HepG2 (cell line): Measurements from ENCODE around the gene TMEM38B. TPM values are rescaled to one million over a fixed set of nuclear protein-coding genes. Genes with fewer than 3 reads are reported as not detected.
A peak's percentile ranks its signal among the peaks of the same experiment; 100 is the strongest.

Experiments used
- ATF7-NPFF ChIP-seq: sonication (generic); formaldehyde crosslinking; IDR thresholded peaks from 2 replicates; pipeline ENCODE4 v1.8.1; 2023; ENCODE audit warnings: mild to moderate bottlenecking, low read depth, missing genetic modification reagents, moderate library complexity
- GFI1 ChIP-seq: sonication (generic); formaldehyde crosslinking; IDR thresholded peaks from 2 replicates; pipeline ENCODE4 v1.5.0; 2020; ENCODE audit warnings: missing genetic modification reagents, mild to moderate bottlenecking, borderline replicate concordance
- NFKB2 ChIP-seq: sonication (generic); formaldehyde crosslinking; IDR thresholded peaks from 2 replicates; pipeline ENCODE4 v1.4.0; 2020; ENCODE audit warnings: missing genetic modification reagents, borderline replicate concordance
- NFRKB ChIP-seq: fragments of 450-650 bp; IDR thresholded peaks from 2 replicates; pipeline ENCODE4 v1.6.1; 2017
- ONECUT2 ChIP-seq: sonication (generic); formaldehyde crosslinking; IDR thresholded peaks from 2 replicates; pipeline ENCODE4 v1.4.0; 2020; ENCODE audit warnings: missing genetic modification reagents
- PPARG ChIP-seq: conservative IDR thresholded peaks from 2 replicates; pipeline ENCODE4 v1.6.1; 2016; ENCODE audit warnings: missing biosample characterization, missing genetic modification reagents
- RFX5 ChIP-seq: IDR thresholded peaks from 2 replicates; pipeline ENCODE4 v1.6.1; 2011; ENCODE audit warnings: low read depth, low read length, improper control_type of control experiment
- SRSF9 ChIP-seq: fragments of 200-400 bp; formaldehyde crosslinking; IDR thresholded peaks from 2 replicates; pipeline ENCODE4 v1.6.1; 2018; ENCODE audit warnings: borderline replicate concordance, mild to moderate bottlenecking, low read depth, low read length; ENCODE audit not compliant: insufficient read depth, poor library complexity, severe bottlenecking
- TCF7L2 ChIP-seq: IDR thresholded peaks from 2 replicates; pipeline ENCODE4 v1.6.1; 2011; ENCODE audit warnings: mild to moderate bottlenecking, low read depth, low read length, moderate library complexity
- ZBTB20 ChIP-seq: sonication (generic); formaldehyde crosslinking; IDR thresholded peaks from 2 replicates; pipeline ENCODE4 v1.8.1; 2023; ENCODE audit warnings: missing genetic modification reagents, low read depth, mild to moderate bottlenecking, borderline replicate concordance
- ZFP90 ChIP-seq: sonication (generic); formaldehyde crosslinking; IDR thresholded peaks from 2 replicates; pipeline ENCODE4 v1.8.0; 2022; ENCODE audit warnings: missing genetic modification reagents, mild to moderate bottlenecking, inconsistent platforms, borderline replicate concordance
- ZNF124 ChIP-seq: sonication (generic); formaldehyde crosslinking; IDR thresholded peaks from 2 replicates; pipeline ENCODE4 v1.4.0; 2020; ENCODE audit warnings: missing genetic modification reagents
- ZNF296 ChIP-seq: sonication (generic); formaldehyde crosslinking; conservative IDR thresholded peaks from 2 replicates; pipeline ENCODE4 v1.5.0; 2020; ENCODE audit warnings: mild to moderate bottlenecking, missing genetic modification reagents
- ZNF556 ChIP-seq: sonication (generic); formaldehyde crosslinking; IDR thresholded peaks from 2 replicates; pipeline ENCODE4 v1.4.0; 2020; ENCODE audit warnings: mild to moderate bottlenecking, missing genetic modification reagents, borderline replicate concordance
- ZNF674 ChIP-seq: sonication (generic); formaldehyde crosslinking; IDR thresholded peaks from 2 replicates; pipeline ENCODE4 v1.5.0; 2020; ENCODE audit warnings: low read depth, mild to moderate bottlenecking, missing genetic modification reagents
- polyA plus RNA-seq, 8 experiments: library from polyadenylated mRNA; depleted of rRNA in 3 of 8; stranded (reverse) in 7 of 8; unstranded in 1 of 8; fragments of >200 nt; fragmentation: Illumina TruSeq in 4 of 8; extraction: Trizol in 4 of 8; gene quantifications; 2 replicates each; pipeline versions ENCODE4 v1.2.1 to v1.2.3, GENCODE V29; 2011 to 2016; ENCODE audit warnings: low read depth in 4 of 8, missing spikeins in 1 of 8, mixed read lengths in 1 of 8; ENCODE audit not compliant: insufficient read depth in 1 of 8
- total RNA-seq, 5 experiments: library from RNA; depleted of rRNA; stranded (reverse); fragments of >200 nt; fragmentation: Illumina TruSeq; extraction: Trizol; gene quantifications; 2 replicates each; pipeline ENCODE4 v1.2.3, GENCODE V29; 2016; ENCODE audit warnings: low read depth in 1 of 5
- TF ChIP-seq, protein P1 (sequence below): sonication (generic); formaldehyde crosslinking; IDR thresholded peaks from 2 replicates; pipeline ENCODE4 v1.9.0; 2021; ENCODE audit warnings: missing genetic modification reagents, mild to moderate bottlenecking, borderline replicate concordance
- TF ChIP-seq, protein P2 (sequence below): sonication (generic); formaldehyde crosslinking; IDR thresholded peaks from 2 replicates; pipeline ENCODE4 v1.9.0; 2022; ENCODE audit warnings: low read depth, missing genetic modification reagents
- TF ChIP-seq, protein P3 (sequence below): sonication (generic); formaldehyde crosslinking; IDR thresholded peaks from 2 replicates; pipeline ENCODE4 v1.5.0; 2020; ENCODE audit warnings: missing genetic modification reagents
- TF ChIP-seq, protein P4 (sequence below): sonication (generic); formaldehyde crosslinking; IDR thresholded peaks from 2 replicates; pipeline ENCODE4 v1.4.0; 2020; ENCODE audit warnings: mild to moderate bottlenecking, missing genetic modification reagents
- TF ChIP-seq, protein P5 (sequence below): sonication (generic); formaldehyde crosslinking; IDR thresholded peaks from 2 replicates; pipeline ENCODE4 v1.4.0; 2020; ENCODE audit warnings: missing genetic modification reagents

The TMEM38B gene
- total and polyA plus RNA-seq, 2 of the 13 experiments (the other 11 are each of a cell fraction or from before 2014, with no cell fraction given) = 13.4 to 32.4 TPM

DNA sequence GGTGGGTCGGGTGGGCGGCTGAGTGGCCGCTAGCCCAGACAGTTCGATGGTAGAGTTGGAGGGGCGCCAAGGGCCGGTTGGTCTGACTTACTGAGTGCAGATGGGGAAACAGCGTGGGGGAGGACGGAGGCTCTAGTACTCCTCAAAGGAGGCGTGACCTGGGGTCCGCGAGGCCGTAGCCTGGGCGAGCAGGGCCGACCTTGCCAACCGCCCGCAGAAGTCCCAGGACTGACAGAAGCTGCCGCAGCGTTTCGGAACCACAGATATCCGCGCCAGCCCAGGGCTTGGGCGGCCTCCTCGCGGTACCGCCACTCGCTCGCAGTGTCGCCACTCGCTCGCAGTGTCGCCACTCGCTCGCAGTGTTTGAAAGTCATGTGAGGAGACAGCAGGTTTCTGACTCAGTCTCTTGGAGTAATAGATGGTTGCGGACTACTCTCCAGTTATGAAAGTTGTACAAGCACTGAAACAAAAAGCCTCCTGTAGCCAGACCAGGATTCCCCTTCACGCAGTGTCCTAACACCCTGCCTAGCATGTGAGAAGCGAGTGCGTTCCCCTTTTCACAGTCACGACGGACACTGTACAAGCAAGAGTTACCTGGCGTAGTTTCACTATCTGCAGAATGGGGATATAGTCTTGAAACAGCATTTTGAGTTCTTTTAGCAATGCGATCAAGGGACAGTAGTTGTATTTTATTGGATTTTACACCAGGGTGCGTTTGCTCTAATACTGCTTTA, 674 bp downstream of the TMEM38B start (continued):
- TF ChIP-seq, protein P1, sequence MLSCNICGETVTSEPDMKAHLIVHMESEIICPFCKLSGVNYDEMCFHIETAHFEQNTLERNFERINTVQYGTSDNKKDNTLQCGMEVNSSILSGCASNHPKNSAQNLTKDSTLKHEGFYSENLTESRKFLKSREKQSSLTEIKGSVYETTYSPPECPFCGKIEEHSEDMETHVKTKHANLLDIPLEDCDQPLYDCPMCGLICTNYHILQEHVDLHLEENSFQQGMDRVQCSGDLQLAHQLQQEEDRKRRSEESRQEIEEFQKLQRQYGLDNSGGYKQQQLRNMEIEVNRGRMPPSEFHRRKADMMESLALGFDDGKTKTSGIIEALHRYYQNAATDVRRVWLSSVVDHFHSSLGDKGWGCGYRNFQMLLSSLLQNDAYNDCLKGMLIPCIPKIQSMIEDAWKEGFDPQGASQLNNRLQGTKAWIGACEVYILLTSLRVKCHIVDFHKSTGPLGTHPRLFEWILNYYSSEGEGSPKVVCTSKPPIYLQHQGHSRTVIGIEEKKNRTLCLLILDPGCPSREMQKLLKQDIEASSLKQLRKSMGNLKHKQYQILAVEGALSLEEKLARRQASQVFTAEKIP (CRISPR knock-in tag) = no peak
- TF ChIP-seq SRSF9 = no peak
- no peak for TF ChIP-seq ZNF296 (CRISPR knock-in tag)
- TF ChIP-seq, protein P2, sequence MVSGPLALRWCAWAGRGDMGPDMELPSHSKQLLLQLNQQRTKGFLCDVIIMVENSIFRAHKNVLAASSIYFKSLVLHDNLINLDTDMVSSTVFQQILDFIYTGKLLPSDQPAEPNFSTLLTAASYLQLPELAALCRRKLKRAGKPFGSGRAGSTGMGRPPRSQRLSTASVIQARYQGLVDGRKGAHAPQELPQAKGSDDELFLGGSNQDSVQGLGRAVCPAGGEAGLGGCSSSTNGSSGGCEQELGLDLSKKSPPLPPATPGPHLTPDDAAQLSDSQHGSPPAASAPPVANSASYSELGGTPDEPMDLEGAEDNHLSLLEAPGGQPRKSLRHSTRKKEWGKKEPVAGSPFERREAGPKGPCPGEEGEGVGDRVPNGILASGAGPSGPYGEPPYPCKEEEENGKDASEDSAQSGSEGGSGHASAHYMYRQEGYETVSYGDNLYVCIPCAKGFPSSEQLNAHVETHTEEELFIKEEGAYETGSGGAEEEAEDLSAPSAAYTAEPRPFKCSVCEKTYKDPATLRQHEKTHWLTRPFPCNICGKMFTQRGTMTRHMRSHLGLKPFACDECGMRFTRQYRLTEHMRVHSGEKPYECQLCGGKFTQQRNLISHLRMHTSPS (CRISPR knock-in tag) = no peak
- TF ChIP-seq PPARG (CRISPR knock-in tag) = no peak
- TF ChIP-seq ZNF124 (CRISPR knock-in tag) = no peak
- TF ChIP-seq NFRKB = no peak
- TF ChIP-seq ONECUT2 = no peak
- 0 out of 2 replicates have a peak, but pooled peaks have one; percentile 29 for TF ChIP-seq ZNF556
- TF ChIP-seq, protein P3, sequence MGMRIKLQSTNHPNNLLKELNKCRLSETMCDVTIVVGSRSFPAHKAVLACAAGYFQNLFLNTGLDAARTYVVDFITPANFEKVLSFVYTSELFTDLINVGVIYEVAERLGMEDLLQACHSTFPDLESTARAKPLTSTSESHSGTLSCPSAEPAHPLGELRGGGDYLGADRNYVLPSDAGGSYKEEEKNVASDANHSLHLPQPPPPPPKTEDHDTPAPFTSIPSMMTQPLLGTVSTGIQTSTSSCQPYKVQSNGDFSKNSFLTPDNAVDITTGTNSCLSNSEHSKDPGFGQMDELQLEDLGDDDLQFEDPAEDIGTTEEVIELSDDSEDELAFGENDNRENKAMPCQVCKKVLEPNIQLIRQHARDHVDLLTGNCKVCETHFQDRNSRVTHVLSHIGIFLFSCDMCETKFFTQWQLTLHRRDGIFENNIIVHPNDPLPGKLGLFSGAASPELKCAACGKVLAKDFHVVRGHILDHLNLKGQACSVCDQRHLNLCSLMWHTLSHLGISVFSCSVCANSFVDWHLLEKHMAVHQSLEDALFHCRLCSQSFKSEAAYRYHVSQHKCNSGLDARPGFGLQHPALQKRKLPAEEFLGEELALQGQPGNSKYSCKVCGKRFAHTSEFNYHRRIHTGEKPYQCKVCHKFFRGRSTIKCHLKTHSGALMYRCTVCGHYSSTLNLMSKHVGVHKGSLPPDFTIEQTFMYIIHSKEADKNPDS (CRISPR knock-in tag) = no peak
- no peak for TF ChIP-seq TCF7L2
- TF ChIP-seq ZFP90 = peak; percentile 81
- TF ChIP-seq RFX5 = no peak
- TF ChIP-seq GFI1 = no peak
- TF ChIP-seq, protein P4, sequence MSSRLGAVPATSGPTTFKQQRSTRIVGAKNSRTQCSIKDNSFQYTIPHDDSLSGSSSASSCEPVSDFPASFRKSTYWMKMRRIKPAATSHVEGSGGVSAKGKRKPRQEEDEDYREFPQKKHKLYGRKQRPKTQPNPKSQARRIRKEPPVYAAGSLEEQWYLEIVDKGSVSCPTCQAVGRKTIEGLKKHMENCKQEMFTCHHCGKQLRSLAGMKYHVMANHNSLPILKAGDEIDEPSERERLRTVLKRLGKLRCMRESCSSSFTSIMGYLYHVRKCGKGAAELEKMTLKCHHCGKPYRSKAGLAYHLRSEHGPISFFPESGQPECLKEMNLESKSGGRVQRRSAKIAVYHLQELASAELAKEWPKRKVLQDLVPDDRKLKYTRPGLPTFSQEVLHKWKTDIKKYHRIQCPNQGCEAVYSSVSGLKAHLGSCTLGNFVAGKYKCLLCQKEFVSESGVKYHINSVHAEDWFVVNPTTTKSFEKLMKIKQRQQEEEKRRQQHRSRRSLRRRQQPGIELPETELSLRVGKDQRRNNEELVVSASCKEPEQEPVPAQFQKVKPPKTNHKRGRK = no peak
- 0 out of 2 replicates have a peak, but pooled peaks have one; percentile 34 for TF ChIP-seq ATF7-NPFF (CRISPR knock-in tag)
- TF ChIP-seq, protein P5, sequence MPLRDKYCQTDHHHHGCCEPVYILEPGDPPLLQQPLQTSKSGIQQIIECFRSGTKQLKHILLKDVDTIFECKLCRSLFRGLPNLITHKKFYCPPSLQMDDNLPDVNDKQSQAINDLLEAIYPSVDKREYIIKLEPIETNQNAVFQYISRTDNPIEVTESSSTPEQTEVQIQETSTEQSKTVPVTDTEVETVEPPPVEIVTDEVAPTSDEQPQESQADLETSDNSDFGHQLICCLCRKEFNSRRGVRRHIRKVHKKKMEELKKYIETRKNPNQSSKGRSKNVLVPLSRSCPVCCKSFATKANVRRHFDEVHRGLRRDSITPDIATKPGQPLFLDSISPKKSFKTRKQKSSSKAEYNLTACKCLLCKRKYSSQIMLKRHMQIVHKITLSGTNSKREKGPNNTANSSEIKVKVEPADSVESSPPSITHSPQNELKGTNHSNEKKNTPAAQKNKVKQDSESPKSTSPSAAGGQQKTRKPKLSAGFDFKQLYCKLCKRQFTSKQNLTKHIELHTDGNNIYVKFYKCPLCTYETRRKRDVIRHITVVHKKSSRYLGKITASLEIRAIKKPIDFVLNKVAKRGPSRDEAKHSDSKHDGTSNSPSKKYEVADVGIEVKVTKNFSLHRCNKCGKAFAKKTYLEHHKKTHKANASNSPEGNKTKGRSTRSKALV (CRISPR knock-in tag) = no peak
- TF ChIP-seq ZNF674 (CRISPR knock-in tag) = no peak
- peak; percentile 83; the same call in 1 of the 2 replicates for TF ChIP-seq NFKB2 (CRISPR knock-in tag)
- no peak for TF ChIP-seq ZBTB20
